CD4-positive, alpha-beta T cell treated with Interleukin-6 at 100 ng/mL for 8 hours (primary cell): ENCODE measurements around the gene NOXA1.
"Not testable (repeated sequence)": the region's sequence is repeated elsewhere in the genome, so short reads cannot be mapped to it uniquely, and the experiment has no call there.

Experiments used
- DNase-seq: peaks from one replicate; pipeline ENCODE4 v3.0.0-alpha.2; 2020; ENCODE audit warnings: mixed read lengths, low spot score

Gene NOXA1

DNA sequence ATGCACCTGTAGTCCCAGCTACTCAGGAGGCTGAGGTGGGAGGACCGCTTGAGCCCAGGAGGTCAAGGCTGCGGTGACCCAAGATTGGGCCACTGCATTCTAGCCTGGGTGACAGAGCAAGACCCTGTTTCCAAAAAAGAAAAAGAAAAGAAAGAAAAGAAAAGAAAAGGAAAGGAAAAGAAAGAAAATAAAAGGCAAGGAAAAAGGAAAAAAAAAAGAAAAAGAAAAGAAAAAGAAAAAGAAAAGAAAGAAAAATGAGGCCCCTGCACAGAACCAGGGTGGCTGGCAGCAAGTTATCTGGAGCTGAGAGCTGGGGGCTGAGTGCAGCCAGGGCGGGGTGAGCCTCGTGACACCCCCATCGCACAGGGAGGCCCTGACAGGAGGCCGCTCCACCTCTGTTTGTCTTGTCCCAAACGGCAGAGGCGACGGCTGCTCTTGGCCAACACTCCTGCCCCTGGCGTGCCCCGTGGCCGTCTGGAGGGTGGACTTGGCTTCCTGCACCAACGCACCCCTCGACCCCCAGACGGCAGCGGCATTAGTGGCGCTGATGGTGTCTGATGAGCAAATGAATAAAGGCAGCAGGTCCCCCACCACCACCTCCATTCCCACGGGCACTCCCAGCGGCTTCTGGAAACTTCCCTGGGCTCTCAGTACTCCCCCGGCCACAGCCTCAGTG, 17.0 kb upstream of the NOXA1 start:
- DNase-seq = no peak

DNA sequence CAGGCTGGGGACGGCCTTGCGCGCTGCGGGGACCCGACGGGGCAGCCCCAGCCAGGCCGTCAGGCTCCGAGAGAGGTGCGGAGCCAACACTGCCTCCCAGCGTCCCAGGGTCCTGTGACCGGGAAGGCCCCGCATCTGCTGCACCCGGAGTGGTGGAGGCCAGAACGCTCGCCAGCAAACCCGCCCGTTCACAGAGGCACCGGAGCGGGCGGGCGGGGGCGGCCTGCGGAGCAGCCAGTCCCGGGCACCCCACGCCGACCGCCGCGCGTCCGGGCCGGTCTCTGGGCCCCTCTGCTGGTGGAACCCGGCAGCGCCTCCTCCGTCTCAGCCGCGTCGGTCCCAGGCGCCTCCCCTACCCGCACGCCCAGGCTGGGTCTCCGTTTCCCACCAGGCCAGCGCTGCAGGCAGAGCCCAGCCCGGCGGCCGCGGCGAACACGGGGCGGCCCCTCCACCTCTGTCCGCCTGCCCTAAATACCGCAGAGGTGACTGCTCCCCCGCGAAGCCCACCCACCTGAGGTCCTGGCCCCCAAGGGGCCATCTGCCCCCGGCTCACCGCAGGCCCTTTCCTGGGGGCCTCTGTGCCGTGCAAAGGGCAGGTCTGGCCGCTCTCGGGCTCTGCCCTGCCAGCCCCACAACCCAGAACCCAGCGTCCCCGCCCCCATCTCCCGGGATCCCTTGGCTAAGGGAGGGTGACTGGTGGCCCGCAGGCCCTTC, 16.2 kb upstream of the NOXA1 start:
- peak; percentile 54 for DNase-seq

DNA sequence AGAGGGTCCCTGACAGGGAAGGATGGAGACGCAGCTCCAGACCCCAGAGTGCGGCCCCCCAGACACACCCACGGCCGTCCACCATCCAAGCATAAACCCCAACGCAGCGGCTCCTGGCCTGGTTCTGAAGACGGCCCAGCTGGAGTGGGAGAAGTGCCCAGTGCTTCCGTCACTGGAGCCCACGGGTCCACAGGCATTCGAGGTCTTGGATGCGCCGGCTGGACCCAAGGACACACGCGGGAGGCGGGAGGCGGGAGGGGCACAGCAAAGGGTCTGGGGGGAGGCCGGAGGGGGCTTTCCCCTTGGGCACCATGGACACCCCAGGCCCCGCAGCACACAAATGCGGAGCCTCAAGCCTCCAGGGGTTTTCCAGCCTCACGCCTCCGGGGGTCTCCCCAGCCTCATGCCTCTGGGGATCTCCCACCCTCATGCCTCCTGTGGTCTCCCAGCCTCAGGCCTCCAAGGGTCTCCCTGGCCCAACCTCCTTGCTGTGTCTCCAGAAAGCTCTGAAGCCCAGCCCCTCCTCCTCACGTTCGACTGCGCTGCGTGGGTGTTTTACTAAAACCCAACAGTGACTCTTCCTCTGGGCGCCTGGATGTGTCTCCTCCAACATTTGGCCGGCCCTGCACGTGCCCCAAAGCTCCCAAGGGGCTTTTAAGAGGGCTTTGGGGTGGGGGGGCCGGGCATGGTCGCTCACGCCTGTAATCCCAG, 15.4 kb upstream of the NOXA1 start:
- no peak for DNase-seq

DNA sequence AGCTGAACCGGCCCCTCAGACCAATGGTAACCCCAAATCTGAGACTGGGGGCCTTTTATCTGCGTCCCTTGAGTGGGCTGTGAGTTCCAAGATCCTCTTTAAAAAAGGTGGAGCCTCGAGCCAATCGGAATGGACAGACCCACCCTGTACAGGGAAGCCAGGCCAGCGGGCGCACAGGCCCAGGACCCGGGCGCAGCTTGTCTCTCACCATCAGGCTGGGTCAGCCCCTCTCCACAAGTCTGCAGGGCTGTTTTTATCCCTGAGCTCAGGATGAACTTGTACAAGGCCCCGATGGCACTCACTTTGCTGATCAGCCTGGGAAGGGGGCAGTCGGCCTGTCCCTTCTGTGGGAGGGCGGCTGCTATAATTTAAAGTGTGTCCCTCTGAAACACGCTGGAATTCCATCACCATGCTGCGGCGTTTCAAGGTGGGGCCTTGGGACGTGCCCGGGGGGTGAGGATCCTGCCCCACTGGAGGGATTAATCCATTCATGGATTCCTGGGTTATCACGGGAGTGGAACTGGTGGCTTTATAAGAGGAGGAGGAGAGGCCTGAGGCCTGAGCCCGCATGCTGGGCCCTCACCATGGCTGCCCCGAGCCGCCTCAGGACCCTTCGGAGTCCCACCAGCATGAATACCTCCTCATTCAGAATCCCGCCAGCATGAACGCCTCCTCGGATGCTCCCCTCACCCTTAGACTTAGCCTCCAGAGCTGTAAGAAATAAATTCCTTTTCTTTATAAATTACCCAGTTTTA, 14.4 kb upstream of the NOXA1 start:
- no peak for DNase-seq

DNA sequence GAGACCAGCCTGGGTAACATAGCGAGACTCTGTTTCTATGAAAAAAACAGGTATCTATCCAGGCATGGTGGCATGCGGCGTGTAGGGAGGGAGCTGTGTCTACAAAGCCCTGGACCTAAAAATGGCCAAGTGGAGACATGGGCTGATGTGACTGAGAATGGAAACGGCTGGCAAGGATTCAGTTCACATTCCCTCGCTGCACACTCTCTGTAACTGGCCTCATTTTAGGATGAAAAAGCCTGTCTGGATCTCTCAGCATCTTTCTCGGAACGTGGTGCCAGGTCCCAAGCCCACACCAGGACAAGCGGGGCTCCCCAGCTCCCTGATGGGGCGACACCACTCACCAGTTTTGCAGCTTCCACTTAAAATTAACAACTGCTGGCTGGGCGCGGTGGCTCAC, 13.7 kb upstream of the NOXA1 start:
- DNase-seq = no peak

DNA sequence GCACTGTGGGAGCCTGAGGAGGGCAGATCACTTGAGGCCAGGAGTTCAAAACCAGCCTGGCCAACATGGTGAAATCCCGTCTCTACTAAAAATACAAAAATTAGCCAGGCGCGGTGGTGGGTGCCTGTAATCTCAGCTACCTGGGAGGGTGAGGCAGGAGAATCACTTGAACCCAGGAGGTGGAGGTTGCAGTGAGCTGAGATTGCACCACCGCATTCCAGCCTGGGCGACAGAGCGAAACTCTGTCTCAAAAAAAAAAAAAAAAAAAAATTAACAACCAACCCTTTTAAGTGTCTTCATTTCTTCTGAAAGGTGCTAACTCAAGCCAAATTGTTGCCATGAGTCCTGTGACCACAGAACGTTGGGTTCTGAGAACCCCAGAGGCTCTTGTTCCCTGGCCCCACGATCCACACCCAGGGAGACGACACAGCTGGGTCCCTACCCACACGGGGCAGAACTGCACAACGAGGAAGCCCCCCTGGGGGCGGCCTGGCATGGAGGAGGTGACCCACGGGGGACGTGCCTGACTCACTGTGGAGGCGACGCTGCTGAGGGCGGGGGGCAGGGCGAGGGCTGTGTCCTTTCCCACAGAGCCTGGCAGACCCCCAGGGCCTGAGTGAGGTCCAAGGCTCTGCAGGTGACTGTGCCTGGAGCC, 12.8 kb upstream of the NOXA1 start:
- DNase-seq = not testable (repeated sequence)

DNA sequence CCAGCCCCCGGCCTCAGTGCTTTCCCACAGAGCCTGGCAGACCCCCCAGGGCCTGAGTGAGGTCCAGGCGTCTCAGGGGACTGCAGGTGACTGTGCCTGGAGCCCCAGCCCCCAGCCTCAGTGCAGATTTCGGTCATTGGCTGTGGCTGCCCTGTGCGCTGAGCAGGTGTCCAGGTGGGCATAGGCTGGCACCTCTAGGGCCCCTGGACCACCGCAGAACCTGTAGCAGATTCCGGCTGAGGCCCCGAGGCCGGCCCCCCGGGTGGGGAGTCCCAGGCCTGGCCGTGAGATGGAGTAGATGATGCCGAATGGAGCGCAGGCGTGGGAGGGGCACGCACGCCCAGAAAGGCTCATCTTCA, 12.3 kb upstream of the NOXA1 start:
- no peak for DNase-seq

DNA sequence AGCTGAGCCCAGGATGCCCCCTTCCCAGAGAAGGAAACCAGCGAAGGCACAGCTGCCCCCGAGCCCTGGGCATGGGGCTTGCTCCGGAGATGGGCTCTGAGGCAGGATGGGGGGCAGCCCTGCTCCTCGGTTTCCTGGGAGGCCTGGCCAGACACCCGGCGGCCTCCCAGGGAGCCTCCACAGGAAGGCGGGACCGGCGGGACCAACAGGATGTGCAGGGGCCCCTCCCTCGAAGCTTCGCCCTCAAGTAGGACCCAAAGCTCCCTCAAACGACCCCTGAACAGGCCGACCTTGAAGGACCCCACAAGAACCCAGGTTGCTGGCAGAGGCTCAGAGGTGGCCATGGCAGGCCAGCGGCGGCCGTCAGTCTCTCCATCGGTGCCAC, 11.9 kb upstream of the NOXA1 start:
- DNase-seq = no peak

DNA sequence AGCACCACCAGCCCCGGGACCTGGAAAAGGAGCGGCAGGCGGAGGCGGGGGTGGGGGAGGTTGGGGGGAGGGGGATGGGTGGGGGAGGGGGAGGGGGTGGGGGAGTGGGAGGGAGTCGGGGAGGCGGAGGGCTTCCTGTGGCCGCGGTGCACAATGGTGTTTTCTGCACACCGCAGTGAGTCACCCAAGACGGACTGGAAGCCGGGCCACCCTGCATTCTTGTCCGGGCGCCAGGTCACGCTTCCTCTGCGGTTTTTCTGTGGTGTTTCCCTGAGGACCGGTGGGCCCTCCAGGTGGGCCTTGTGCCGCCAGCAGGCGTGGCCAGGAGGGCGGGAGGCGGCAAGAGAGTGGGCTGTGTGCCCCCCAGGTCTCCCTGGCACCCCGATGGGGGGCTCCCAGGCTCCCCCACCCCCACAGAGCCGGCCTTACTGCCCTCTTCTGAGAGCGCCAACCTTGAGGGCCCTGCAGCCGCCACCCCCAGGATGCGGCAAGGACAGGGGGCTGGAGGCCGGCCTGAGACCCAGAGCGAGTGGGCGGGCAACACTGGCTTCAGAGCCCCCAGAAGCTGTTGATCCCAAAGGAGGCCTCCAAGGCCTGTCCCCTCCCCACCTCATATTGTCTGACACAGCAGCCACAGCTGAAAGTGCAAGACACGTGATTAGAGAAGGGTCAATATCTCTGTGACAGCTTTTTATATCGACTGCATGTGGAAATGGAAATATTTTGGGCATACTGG, 11.4 kb upstream of the NOXA1 start:
- peak; percentile 30 for DNase-seq

DNA sequence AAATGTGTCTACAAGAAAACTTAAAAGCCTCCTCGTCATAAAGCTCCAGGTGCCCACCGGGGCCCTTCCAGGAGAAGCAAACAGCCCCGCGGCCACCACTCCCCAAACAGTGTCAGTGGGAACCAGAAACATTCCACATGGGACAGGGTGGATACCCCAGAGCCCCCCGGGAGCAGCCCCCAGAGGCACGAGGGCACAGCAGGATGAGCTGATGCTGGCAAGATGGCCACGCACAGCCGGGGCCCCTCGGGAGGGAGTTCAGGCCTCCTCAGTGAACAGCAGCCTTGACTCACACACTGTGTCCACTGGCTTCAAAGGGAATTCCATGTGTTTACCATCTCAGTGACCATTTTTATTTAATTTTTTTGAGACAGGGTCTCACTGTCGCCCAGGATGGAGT, 10.8 kb upstream of the NOXA1 start:
- no peak for DNase-seq

DNA sequence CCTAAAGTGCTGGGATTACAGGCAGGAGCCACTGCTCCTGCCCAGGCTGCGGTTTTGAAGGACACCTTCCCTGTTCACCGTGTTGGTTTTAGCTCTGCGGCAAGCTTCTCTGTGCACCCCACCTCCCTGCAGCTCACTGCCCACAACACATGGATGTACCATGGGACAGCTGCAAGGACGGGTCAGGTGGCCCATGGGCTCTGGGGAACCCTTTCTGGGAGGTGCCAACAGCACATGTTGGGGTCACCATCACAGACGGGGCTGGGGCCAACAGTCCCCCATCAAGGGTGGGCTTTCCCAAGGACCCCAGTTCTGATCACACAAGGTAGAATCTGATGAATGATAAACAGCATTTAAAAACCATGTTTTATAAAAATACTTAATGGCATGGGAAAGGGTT, 7.7 kb upstream of the NOXA1 start:
- no peak for DNase-seq

DNA sequence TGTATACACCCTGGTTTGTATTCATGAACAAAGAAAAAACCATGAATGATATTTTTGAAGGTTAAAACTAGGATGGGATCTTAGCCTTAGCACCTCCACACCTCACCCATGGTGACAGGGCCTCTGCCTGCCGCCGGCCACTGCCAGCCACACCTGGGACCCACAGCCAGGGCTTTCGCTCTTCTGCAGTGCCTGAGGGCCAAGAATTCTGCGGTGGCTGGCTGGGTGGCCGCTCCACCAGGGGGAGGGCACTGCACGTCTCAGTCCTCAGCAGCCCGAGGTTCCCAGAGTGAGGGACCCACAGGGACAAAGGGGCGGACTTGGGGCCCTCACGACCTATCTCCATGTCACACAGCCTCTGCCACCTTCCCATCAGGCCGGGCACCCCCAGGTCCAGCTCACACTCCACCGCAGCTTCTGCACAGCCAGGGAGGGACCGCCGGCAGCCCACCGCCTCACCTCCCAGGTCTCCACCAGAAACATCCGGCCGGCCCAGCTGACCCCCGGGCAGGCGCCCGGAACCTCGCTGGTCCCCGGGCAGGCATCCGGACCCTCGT, 7.1 kb upstream of the NOXA1 start:
- no peak for DNase-seq

DNA sequence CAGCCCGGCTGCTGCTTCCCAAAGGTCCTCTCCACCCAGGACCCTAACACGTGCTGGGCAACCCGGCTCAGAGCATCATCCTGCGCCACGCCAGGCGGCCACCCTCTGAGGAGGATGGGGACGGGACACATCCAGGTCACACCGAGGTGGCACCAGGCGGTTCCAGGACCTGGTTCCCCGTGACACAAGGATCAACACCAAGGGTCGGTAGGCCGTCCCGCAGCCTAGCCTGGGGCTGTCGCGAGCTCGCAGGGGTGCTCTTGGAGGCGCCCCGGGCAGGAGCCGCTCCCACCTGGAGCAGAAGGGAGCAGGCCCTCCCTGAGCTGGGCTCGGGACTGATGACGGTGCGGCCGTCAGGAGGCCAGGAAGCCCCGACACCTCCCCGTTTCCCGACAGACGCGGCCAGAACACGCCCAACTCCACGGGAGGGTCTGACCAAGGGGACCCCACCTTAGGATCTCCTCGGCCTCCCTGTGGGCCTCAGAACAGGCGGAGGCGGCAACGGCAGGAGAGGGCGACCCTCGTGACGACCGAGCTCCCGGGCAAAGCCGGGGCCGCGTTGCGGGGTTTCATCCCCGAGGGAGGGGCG, 6.5 kb upstream of the NOXA1 start:
- DNase-seq = no peak

DNA sequence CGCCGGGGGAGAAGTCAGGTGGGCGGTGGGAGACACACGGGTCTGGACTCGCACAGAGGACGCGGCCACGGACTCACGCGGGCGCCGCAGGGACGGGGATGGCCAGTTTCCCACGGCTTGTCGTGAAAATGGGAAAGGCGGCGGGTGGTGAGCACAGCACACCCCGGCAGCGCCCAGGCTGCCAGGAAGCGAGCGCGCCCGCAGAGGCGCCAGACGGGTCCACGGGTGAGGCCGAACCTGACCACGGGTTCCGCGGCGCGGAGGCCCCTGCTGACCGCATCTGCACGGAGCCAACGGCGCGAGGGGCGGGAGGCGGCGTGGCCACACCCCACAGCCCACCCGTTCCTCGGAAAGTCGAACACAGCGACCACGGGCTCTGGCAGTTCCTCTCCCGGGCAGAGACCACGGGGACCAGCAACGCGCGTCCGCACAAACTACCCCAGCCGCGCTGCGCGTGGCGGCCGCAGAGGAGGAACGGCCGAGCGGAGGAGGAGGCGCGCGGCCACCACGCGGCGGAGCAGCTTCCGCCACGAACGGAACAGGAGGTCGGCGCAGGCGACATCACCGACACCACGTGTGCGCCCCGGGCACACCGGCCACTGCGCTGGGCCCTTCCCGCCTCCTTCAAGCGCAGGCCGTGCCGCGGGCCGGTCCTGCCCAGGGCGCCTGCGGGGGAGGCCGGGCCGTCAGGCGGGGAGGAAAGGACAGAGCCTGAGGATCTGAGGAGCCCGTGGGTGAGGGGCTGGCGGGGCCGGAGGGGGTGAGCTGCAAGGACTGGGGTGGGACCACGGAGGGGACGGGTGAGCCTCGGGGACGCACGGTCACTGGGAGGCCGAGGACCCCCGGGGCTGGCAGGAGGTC, 5.8 kb upstream of the NOXA1 start:
- DNase-seq = no peak

DNA sequence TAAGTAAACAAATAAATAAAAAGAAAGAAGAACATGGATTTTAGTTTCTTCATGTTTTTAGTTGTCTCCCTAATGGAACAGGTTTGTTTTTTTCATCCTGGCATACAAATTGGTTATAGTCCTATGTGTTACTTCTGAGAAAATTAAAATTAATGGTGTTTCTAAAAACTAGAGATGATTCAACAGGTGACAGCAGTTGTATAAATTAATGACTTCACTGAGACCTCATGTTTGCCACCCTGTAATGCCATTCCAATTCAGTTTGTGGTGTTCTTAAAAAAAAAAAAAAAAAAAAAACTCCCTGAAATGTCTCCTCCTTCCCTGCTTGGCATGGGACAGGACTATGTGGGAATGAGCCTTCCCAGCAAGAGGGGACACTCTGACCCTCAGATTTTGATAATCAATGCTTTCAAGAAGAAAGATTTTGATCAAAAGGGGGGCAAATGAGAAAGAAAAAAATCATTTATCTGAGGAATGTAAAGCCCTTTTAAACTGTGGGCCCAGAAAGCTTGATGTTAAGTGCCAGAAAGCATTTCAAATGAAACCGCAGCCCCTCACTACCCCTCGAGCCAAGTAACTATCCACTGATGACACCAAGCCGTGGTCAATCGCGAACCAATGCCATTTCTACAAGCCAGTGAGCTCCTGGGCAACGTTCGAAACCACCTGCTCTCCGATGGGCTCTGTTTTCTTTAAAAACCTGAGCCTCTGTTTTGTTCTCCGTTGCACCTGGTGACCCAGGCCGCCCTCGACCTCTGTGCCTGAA, 1.2 kb upstream of the NOXA1 start:
- DNase-seq = no peak

DNA sequence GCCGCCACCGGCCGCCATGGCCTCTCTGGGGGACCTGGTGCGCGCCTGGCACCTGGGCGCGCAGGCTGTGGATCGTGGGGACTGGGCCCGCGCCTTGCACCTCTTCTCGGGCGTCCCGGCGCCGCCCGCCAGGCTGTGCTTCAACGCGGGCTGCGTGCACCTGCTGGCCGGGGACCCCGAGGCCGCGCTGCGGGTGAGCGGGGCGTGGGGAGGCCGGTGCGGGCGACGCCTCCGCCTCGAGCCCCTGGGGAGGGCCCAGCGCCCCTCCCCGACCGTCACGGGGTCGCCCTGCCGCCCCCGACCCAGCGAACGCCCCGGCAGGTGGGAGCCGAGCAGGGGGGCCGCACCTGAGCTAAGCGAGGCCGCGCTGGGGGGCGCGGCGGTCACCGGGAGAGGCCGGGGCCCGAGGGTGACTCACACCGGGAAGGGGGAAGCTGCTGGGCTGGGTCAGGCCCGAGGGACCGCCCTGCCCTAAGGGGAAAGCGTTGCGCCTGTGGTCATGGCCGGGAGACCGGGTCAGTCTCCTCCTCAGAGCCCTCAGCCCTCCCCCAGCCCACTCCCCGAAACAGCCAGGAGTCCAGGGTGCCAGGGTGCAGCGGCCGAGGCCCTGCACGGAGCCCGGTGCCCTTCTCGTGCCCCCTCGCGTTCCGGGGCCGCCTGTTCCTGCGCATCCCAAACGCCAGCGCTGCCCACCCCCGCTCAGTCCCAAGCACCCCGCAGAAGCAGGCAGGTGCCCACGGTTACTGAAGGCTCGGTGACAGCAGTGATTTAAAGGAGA, 510 bp downstream of the NOXA1 start:
- DNase-seq = no peak

DNA sequence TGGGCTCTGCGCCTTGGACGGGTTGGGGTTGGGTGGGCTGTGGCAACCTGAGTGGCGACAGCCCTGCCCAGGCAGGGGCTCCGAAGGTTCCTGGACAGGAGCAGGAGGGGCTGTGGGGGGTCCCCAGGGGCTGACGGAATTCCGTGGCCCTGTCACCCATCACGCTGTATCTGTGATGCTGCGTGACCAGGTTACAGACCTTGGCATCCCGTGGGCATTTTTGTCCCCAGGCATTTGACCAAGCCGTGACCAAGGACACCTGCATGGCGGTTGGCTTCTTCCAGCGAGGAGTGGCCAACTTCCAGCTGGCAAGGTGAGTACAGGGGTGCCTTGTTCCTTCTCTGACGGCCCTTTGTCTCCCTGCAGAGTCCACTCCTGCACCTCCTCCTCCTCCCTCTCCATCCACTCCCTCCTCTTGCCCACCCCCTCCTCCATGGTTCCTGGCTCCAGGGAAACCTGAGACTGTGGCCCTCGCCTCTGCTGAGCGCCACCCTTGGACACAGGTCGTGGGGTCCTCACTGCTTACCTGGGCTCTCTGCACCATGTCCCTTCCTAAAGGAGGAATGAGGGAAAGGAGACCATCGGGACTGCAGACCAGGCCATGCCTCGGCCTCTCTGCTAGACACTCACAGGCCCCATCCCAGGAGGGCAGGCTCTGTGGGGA, 3.0 kb downstream of the NOXA1 start:
- no peak for DNase-seq
